NCI-H526 (cell line): Measurements from ENCODE around the gene TIMMDC1.
"Not testable (repeated sequence)": the region's sequence is repeated elsewhere in the genome, so short reads cannot be mapped to it uniquely, and the experiment has no call there.

Experiments
- DNase-seq, 2 experiments: peaks; one replicate each; lab custom pipeline; 2025; lab: John Stamatoyannopoulos, UW

TIMMDC1 gene

DNA sequence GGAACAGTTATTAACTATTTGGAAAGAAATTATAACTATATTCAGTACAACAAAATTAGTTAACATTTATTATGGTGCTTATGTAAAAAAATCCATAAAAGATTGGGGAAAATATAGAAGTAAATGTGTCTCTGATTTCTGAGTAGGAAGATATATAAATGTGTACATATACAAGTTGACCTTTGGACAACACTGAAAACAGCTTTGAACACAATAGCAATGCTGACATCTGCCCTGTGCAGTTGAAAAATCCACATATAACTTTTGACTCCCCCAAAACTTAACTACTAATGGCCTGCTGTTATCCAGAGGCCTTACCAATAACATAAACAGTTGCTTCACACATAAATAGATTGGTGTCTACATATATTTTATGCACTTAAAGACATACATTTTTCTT, 12.3 kb downstream of the TIMMDC1 start:
- no peak for DNase-seq

DNA sequence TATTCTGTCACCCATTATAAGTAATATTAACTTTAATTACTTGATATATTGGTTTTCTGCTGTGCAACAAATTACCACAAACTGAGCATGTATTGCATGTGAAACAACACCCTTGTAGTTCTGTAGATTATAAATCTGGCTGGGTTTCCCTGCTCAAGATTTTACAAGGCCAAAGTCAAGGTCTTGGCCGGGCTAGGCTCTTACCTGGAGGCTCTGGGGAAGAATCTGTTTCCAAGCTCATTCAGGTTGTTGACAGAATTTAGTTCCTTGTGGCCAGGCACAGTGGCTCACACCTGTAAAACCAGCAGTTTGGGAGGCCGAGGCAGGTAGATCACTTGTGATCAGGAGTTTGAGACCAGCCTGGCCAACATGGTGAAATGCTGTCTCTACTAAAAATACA, 16.3 kb downstream of the TIMMDC1 start:
- no peak for DNase-seq

DNA sequence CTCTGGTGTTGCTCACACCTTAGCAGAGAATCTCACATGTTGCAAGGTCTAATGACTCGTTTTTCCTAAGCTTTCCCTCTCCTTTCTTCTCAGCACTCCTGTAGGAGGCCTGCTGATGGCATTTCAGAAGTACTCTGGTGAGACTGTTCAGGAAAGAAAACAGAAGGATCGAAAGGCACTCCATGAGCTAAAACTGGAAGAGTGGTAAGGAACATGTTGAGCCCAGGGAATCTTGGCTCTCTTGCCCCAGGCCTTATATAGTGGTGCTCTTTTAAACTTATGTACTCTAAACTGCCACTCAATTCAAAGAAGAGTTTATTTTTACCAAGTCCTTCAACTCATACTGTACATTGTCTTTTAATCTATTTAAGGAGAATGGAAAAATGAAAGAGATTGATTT, 18.8 kb downstream of the TIMMDC1 start:
- DNase-seq: no peak

DNA sequence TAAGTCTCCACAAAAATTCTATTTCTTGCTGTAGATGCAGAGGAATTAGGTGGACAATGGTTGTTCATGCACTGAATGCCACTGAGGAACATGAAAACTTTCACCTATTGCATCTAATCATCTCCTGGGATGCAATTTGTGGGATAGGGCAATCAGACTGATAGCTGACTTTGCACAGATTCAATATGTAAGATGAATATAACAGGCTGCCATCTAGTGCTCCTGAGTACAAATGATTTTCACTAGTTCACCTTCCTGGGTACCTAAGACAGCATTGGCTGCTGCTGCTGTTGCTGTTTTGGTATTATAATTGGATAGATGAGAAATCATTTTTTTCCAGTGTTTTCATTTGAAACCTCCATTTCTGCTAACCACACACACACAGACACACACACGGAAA, 19.7 kb downstream of the TIMMDC1 start:
- no peak for DNase-seq

DNA sequence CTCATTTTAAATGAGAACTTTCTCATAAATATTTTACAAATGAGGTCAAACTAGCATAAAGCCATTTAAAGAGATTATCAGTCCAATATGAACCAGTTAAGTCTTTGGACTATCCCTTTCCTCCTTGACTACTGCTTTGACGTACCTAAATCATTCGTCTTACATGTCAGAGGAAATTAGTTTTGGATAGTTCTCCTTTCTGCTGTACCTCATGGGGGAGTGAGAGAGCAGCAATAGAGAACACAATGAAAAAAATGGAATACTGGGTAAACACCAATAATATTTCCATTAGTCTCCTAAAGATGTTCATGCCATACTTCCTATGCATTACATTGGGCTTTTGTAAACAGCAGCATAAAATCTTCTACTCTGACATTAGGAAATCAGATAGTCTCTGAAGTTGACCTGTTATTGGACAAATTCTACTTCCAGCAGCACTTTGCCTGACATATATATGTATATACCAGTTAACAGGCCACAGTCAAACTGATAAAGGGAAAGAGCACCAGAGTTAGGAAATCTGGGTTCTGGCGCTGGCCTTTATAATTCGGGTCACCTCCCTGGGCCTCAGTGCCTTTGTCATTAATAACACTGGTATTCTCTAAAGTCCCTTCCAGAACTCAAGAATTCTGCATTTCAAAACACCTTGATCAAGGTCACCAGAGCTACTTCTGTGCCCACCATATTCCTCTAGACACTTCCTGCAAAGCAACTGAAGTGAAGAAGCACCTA, 26.8 kb downstream of the TIMMDC1 start:
- no peak for DNase-seq

DNA sequence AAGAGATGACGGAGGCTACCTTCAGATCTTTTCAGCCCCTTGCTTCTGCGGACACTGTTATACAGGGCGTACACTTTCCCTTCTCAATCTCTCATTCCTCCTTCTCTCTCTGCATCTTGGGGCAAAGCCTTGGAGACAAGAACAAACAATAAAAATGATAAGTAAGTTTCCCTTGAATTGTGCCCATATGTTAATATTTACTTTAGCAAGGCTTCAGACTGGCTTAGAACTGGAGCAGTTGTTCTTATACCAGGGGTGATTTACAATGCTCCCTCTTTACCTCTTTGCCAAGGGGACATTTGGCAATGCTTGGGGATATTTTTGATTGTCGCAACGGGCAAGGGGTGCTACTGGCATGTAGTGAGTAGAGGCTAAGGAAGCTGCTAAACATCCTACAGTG, 29.4 kb downstream of the TIMMDC1 start:
- DNase-seq: no peak

DNA sequence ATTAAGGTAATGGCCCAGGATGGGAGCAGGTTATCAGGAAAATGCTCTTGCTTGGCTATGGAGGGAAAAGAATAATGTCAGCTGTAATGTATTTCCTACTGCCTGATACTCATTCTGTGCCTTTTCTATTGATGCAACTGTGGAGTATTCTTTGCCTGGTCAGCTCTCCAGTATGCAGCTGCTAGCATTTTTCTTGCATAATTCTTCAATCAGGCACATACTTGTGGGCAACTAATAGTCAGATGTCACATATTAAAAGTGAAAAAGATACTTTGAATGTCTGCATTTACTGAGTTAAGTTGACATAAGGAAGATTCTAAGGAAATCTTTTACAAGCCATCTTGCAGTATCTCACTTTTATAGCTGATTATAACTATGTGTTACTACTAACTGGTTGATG, 31.5 kb downstream of the TIMMDC1 start:
- DNase-seq: no peak

DNA sequence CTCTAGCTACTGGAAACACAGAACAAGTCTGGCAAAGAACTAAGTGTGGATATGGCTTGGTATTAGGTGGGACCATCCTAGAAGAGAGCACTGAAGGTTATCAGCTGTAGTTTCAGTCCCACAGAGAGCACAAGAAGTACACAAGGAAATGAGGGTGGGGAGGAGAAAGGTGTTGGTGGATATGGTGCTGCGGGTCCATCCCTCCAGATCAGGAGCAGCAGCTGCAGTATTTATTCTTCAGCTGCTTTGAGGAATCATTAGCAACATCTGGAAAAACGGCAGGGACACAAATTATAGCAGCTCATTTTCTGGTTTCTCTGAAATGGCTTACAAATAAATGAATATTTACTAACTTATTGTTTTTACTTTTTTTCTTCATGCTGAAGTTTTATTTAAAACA, 32.1 kb downstream of the TIMMDC1 start:
- DNase-seq: no peak

DNA sequence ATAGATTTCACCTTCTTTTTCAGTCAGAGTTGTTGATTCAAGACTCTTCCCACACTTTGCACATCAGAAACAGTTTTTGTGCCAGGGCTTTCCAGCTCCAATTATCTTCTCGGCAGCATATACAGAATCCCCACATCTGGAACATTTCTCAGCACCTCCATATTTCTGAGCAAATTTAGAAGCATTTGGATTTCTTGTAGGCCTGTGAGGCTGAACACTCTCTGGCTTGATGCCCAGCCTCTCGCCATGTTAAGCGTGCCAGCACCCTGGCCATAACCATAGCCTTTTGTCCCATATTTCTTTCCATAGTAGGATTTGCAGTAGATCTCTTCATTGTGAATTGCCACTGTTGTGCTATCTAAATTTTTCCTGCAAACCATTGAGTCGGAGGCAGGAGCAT, 32.8 kb downstream of the TIMMDC1 start:
- DNase-seq: no peak

DNA sequence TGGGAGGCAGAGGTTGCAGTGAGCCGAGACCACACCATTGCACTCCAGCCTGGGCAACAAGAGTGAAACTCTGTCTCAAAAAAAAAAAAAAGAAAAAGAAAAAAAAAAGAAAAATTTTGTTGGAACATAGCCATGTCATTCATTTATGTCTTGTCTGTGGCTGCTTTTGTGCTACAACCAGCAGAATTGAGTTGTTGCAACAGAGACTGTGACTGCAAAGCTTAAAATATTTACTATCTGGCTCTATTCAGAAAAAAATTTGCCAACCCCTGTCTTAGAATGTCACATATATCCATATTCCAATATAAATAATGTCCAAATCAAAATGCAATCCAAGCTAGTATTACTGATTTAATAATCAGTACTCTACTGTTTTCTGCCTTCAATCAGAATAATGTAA, 35.9 kb downstream of the TIMMDC1 start:
- DNase-seq: no peak

DNA sequence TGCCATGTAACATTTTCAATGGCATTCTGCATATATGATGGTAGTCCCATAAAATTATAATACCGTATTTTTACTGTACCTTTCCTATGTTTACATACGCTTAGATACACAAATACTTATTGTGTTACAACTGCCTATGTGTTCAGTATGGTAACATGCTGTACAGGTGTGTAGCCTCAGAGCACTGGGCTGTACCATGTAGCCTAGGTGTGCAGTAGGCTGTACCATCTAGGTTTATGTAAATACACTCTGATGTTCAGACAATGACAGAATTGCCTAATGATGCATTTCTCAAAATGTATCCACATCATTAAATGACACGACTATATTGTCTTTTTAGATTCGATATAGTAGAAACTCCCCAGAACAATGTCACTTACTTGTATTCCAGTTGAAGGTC, 38.4 kb downstream of the TIMMDC1 start:
- DNase-seq: peak; percentile 50 to 64

DNA sequence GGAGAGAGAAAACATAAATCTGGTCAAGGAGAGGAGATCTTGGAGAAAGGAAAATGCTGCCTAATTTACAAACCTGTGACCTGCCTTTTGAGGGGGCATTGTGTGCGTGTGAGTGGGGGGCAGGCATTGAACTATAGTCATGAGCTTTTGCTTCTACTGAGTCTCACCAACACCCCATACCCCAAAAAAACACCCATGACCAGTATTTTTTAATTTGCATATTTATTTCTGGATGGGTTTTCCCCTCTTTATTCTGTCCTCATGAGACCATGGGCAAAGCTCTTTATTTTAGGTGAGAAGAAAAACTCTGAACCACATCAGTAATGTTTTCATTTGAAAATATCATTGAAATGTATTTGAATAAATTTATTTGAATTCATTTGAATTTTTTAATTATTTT, 40.4 kb downstream of the TIMMDC1 start:
- DNase-seq: no peak

DNA sequence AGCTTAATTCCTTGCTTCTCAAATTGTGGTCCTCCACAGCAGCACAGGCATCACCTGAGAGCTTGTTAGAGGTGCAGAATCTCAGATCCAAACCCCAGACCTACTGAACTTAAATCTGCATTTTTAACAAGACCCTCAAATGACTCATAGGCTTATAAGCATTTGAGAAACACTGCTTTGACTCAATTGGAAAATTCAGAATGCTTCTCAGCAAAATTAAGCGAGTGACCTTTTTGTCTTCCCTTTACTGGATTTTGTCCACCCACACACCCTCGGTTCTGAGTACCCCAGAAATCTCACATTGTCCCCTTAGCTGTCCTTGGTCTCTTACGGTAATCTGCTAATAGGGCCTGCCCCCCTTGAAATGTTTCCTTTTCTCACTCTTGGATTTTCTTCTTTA, 43.2 kb downstream of the TIMMDC1 start:
- DNase-seq: no peak

DNA sequence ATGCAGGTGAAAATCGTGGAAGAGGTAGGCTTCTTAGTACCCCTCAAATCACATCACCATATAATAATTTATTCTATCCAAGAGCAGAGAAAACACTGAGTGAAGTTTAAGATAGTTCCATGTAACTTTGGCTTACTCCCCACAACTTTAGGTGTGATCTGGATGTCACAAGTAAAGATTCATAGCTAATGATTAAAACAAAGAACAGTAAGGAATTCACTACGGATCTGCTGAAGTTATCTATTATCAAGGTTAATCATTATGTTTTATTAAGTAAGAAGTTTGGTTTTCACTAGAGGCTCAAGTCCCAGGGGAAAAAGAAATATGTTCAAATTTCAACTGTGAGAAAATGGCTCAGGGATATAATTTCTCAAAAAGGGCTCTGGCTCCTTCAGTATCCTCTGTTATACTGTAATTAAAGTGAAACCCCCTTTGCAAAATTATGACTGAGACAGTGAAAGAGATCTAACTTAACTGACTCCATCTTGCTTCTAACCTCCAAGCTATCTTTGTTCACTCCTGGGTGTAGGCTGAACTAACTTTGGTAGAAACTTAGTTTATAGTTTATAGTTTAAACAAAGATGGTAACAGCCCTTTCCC, 43.9 kb downstream of the TIMMDC1 start:
- no peak for DNase-seq

DNA sequence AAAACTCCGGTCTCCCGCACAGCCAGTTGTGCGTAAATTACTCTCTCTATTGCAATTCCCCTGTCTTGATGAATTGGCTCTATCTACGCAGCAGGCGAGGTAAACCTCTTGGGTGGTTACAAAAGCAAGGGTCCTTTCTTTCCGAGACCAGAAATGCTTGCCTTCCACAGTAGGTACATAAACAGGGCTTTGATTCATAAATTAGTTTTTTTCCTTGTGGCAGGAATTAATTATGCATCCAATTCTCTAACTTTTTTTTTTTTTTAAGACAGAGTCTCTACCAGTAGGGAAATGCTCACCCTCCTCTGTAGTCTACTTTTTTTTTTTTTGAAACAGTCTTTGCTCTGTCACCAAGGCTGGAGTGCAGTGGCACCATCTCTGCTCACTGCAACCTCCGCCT, 44.8 kb downstream of the TIMMDC1 start:
- DNase-seq: no peak

DNA sequence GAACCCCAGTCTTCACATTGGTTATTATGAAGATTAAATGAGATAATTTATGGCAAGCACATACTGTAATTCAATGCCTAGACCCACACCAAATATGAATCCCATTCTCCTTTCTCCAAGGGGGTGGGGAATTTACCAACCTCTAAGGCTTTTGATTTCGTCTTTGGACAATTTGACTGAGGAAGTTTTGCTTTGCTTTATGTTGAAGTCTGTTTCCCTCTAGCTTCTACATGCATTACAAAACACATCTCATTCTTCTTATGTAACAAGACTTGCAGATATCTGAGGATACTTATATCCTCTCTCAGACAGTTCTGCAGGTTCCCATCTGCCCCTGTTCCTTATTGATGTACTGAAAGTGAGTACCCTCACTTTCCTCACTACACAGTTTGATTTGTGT, 48.9 kb downstream of the TIMMDC1 start:
- no peak for DNase-seq

DNA sequence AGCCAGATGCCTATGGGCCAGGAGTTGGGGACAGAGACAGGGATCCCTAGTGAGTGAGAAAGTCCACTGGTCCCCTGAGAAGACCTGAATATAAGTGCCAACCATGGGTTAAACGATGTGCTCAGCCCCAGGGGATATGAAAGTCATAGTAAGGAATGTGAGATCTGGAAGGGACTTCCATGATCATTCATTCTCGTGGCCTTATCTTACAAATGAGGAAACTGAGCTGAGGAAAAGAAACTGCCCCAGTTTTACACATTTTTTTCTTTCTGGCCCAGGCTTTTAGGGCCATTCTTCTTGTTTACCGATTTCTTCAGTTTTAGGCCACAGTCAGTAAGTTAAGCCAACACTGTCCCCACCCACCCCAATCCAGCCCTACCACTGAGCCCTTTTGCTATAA, 50.0 kb downstream of the TIMMDC1 start:
- DNase-seq: no peak

DNA sequence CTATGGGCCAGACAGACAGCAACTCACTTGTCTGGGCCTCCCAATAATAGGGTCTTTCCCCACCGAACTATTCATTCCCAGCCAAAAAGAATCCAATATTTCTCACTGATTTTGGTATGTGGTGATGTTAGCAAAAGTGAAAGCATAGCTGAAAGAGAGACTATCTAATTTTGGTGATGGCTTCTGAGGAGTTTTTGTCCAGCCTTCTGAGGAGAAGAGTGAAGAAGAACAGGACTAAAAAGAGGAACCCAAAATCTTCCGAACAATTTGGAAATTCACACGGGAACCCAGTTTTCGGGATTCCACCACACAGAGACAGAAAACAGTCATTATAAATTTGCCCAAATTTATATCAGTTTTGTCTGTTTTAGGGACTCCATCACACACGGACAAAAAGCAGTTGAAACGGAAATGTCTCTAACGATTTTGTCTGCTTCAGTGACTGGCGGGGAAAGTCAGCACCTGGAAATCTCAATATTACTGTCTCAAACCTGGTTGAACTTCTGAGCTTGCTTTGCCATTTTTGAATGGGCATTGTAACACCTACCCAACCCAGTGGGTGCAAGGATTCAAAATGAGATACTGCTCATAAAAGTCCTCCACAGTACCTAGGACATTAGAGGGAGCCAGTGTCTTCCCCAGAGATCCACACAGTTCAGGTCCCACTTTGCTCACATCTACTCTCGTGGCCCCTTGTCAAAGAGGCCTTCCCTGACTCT, 52.0 kb downstream of the TIMMDC1 start:
- no peak for DNase-seq

DNA sequence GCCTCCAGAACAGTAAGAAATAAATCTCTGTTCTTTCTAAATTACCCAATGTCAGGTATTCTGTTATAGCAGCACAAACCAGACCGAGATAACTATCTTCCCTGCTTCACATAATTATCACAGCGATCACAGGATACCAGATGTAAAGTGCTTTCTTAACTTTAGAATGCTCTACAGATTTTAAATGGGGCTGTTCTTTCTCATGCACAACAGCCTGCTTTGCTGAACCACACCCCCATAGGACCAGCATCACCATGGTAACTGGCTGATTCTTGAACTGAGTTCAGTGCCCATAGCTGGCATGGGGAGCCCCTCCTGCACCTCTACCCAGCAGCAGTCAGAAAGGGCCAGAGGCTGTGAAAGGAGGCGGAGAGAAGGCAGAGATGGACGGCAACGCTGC, 53.3 kb downstream of the TIMMDC1 start:
- no peak for DNase-seq

DNA sequence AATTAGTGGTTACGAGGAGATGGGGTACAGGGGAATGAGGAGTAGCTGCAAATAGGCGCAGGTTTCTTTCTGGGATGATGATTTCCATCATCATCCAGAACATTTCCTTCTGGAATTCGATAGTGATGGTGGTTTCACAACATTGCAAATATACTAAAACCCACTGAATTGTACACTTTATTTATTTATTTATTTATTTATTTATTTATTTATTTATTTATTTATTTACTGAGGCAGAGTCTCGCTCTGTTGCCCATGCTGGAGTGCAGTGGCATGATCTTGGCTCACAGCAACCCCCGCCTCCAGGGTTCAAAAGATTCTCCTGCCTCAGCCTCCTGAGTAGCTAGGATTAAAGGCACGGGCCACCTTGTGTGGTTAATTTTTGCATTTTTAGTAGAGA, 54.6 kb downstream of the TIMMDC1 start:
- DNase-seq: not testable (repeated sequence)

DNA sequence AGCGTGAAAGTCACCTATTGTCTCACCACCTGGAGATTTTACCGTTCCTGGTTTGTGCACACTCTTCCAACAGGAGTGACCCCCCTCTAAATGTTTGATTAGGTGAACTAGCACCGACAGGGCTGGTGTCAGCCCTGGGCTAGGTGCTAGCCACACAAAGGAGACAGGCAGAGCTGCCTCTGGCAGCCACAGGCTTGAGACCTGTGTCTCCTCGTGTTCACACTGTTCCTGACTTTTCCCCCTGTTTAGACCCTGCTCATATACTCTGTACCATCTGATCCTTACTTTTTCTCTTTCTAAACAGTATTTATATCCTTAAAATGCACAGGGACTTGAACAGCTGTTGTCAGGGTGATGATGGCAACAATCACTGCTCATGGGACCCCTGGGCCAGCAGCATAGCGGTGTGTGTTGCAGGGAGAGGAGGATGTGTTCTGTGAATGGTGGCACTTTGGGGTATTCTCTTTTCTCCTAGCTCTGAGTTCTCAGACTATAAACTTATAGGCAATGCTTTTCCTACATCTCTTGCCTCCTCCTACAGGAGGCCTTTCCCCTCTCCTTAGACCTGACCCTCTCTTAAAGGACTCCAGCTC, 55.6 kb downstream of the TIMMDC1 start:
- DNase-seq: no peak

DNA sequence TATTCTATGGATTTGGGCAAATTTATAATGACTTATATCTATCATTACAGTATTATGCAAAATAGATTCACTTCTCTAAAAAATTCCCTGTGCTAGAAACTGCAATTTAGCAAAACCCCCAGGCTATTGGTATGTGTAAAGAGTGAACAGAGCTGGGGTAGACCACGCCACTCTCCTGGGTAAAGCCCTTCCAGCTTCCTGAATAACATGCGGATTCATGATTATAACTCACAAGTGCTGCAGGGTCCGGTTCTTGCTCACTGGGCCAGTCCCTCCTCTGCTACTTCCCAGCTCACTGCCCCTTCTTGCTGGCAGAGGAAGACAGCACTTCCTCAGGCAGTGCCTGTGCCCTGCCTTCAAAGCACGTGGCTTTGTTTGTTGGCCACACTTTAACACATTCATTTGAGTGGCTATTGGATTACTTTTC, 57.0 kb downstream of the TIMMDC1 start:
- no peak for DNase-seq

DNA sequence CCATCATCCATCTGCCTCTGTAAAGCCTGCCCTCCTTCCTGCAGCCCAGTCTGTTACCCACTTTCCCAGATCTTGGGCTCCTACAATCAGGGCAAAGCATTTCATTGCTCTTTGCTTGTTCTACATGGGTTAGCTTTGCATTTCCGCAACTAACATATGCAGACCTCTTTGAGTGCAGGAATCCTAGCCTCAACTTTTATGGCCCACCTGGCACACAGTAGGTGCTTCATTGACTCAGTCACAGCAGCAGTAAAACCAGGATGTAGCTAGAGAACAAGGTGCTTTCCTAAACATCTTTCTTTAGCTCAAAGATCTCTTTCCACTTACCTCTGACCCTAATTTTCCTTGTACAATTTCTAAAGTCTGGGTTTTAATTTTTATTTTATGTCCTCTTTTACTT, 57.6 kb downstream of the TIMMDC1 start:
- no peak for DNase-seq
